SK-N-SH treated with all-trans-retinoic acid at 6 μM for 48 hours (cell line): ENCODE data around the gene ATP6V0E2.

Experiments used
- ATAC-seq: fragments of 200-7000 bp; cut with Tn5 transposase; 3 replicates; pipeline ENCODE4 v1.9.1; 2020; ENCODE audit warnings: mild to moderate bottlenecking, moderate library complexity
- ARNTL ChIP-seq: fragments of 450-650 bp; formaldehyde crosslinking; IDR thresholded peaks from 2 replicates; pipeline ENCODE4 v1.5.0; 2020; ENCODE audit warnings: low read depth, mild to moderate bottlenecking, moderate library complexity, borderline replicate concordance
- BACH2 ChIP-seq: fragments of 250-450 bp; sonication (Bioruptor Pico); IDR thresholded peaks from 2 replicates; pipeline ENCODE4 v1.9.0; 2021; ENCODE audit warnings: mild to moderate bottlenecking, borderline replicate concordance
- ESRRG ChIP-seq: fragments of 250-450 bp; sonication (Bioruptor Pico); IDR thresholded peaks from 2 replicates; pipeline ENCODE4 v1.6.1; 2021; ENCODE audit warnings: mild to moderate bottlenecking
- GLIS3 ChIP-seq: fragments of 250-450 bp; sonication (Bioruptor Pico); IDR thresholded peaks from 2 replicates; pipeline ENCODE4 v1.5.0; 2020; ENCODE audit warnings: mild to moderate bottlenecking, moderate library complexity
- ISL1 ChIP-seq: fragments of 250-450 bp; sonication (Bioruptor Pico); IDR thresholded peaks from 2 replicates; pipeline ENCODE4 v2.1.2; 2022; ENCODE audit warnings: mild to moderate bottlenecking, moderate library complexity
- OSR1 ChIP-seq: fragments of 250-450 bp; sonication (Bioruptor Pico); IDR thresholded peaks from 2 replicates; pipeline ENCODE4 v1.8.0; 2022; ENCODE audit warnings: moderate library complexity, mild to moderate bottlenecking, inconsistent platforms
- PPARA ChIP-seq: fragments of 250-450 bp; sonication (Bioruptor Pico); IDR thresholded peaks from 2 replicates; pipeline ENCODE4 v1.5.0; 2020; ENCODE audit warnings: mild to moderate bottlenecking, borderline replicate concordance
- RARB ChIP-seq: fragments of 250-450 bp; sonication (Bioruptor Pico); IDR thresholded peaks from 2 replicates; pipeline ENCODE4 v1.8.0; 2021; ENCODE audit warnings: mild to moderate bottlenecking, moderate library complexity
- SNAI2 ChIP-seq: fragments of 250-450 bp; sonication (Bioruptor Pico); IDR thresholded peaks from 2 replicates; pipeline ENCODE4 v1.5.0; 2020; ENCODE audit warnings: mild to moderate bottlenecking, moderate library complexity
- TCF4 ChIP-seq: fragments of 250-450 bp; sonication (Bioruptor Pico); IDR thresholded peaks from 2 replicates; pipeline ENCODE4 v1.8.0; 2021; ENCODE audit warnings: mild to moderate bottlenecking, moderate library complexity, borderline replicate concordance
- TOX ChIP-seq: fragments of 250-450 bp; sonication (Bioruptor Pico); IDR thresholded peaks from 2 replicates; pipeline ENCODE4 v1.8.0; 2021; ENCODE audit warnings: mild to moderate bottlenecking, moderate library complexity, borderline replicate concordance
- ZC3H10 ChIP-seq: fragments of 250-450 bp; sonication (Bioruptor Pico); IDR thresholded peaks from 2 replicates; pipeline ENCODE4 v1.5.1; 2021; ENCODE audit warnings: mild to moderate bottlenecking, moderate library complexity
- ZFP3 ChIP-seq: fragments of 250-450 bp; sonication (Bioruptor Pico); IDR thresholded peaks from 2 replicates; pipeline ENCODE4 v1.5.0; 2020; ENCODE audit warnings: mild to moderate bottlenecking, moderate library complexity
- ZFP30 ChIP-seq: fragments of 450-650 bp; formaldehyde crosslinking; IDR thresholded peaks from 2 replicates; pipeline ENCODE4 v1.5.0; 2022; ENCODE audit warnings: mild to moderate bottlenecking, moderate library complexity
- ZNF565 ChIP-seq: fragments of 450-650 bp; formaldehyde crosslinking; conservative IDR thresholded peaks from 2 replicates; pipeline ENCODE4 v1.5.0; 2020; ENCODE audit warnings: low read depth, mild to moderate bottlenecking, moderate library complexity
- ZNF8 ChIP-seq: fragments of 450-650 bp; formaldehyde crosslinking; IDR thresholded peaks from 2 replicates; pipeline ENCODE4 v1.5.0; 2020; ENCODE audit warnings: mild to moderate bottlenecking, moderate library complexity
- TF ChIP-seq, protein P1 (sequence below): fragments of 250-450 bp; sonication (Bioruptor Pico); IDR thresholded peaks from 2 replicates; pipeline ENCODE4 v1.5.1; 2020; ENCODE audit warnings: low read depth, mild to moderate bottlenecking, moderate library complexity
- TF ChIP-seq, protein P2 (sequence below): fragments of 250-450 bp; sonication (Bioruptor Pico); IDR thresholded peaks from 2 replicates; pipeline ENCODE4 v1.8.0; 2021; ENCODE audit warnings: low read depth, mild to moderate bottlenecking, moderate library complexity, borderline replicate concordance
- TF ChIP-seq, protein P3 (sequence below): fragments of 250-450 bp; sonication (Bioruptor Pico); IDR thresholded peaks from 2 replicates; pipeline ENCODE4 v1.8.0; 2020; ENCODE audit warnings: mild to moderate bottlenecking, moderate library complexity, borderline replicate concordance

The ATP6V0E2 gene

DNA sequence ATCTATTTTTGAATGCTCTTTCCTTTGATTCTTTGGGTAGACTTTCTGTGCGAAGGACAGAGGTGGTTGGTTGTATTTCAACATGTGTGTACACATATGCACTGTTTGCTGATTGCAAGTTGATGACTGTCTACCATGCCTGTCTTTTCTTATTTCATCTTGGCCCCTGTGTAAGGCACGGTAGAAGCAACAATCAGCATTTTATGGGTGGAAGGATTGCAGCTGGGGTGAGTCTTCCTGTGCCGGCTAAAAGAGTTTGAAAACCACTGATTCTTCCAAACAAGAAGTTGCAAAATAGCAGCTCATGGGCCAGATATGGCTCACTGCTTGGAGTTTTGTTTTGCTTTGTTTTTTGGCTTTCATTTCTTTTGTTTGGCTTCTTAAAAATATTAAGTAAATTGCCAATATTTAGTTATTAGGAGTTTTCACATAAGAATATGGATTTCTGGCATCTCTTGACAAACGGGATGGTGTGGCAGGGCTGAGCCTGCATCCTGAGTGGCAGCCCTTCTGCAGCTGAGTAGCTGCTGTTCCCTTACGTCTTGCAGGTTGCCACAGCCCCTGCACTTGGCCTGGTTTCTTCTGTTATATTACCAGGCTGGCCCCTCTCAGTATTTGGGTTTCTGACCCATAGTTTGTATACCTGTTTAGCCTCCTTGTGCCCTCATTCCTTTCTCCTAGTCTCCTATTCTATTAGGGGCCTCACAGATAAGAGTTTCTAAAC lies 28.4 kb upstream of the ATP6V0E2 start:
- TF ChIP-seq ZNF8 (CRISPR knock-in tag) (no peak), ZFP30 (CRISPR knock-in tag) (no peak), ZFP3 (no peak), GLIS3 (no peak)
- TF ChIP-seq, protein P1, sequence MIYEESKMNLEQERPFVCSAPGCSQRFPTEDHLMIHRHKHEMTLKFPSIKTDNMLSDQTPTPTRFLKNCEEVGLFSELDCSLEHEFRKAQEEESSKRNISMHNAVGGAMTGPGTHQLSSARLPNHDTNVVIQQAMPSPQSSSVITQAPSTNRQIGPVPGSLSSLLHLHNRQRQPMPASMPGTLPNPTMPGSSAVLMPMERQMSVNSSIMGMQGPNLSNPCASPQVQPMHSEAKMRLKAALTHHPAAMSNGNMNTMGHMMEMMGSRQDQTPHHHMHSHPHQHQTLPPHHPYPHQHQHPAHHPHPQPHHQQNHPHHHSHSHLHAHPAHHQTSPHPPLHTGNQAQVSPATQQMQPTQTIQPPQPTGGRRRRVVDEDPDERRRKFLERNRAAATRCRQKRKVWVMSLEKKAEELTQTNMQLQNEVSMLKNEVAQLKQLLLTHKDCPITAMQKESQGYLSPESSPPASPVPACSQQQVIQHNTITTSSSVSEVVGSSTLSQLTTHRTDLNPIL (CRISPR knock-in tag): no peak
- TF ChIP-seq, protein P2, sequence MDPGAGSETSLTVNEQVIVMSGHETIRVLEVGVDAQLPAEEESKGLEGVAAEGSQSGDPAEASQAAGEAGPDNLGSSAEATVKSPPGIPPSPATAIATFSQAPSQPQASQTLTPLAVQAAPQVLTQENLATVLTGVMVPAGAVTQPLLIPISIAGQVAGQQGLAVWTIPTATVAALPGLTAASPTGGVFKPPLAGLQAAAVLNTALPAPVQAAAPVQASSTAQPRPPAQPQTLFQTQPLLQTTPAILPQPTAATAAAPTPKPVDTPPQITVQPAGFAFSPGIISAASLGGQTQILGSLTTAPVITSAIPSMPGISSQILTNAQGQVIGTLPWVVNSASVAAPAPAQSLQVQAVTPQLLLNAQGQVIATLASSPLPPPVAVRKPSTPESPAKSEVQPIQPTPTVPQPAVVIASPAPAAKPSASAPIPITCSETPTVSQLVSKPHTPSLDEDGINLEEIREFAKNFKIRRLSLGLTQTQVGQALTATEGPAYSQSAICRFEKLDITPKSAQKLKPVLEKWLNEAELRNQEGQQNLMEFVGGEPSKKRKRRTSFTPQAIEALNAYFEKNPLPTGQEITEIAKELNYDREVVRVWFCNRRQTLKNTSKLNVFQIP (CRISPR knock-in tag): no peak
- TF ChIP-seq, all 23 proteins: peak for 0
- ATAC-seq: no peak

DNA sequence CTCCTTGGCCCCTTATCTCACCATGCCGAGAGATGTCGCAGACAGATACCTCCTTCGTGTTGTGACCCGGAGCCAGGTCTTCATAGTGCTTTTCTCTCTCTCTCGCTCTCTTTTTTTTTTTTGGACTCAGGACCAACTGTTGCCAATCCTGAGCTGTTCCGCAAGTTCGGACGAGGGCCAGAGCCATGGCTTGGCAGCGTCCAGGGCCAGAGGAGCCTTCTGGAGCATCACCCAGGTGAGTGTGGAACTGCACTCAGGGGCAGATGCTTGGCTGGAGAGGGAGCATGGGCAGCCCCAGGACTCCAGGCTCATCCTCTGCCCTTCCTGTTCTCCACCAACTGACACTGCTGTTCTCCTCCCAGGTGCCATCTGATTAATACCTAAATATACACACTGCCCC lies 27.7 kb upstream of the ATP6V0E2 start:
- no peak for ATAC-seq

DNA sequence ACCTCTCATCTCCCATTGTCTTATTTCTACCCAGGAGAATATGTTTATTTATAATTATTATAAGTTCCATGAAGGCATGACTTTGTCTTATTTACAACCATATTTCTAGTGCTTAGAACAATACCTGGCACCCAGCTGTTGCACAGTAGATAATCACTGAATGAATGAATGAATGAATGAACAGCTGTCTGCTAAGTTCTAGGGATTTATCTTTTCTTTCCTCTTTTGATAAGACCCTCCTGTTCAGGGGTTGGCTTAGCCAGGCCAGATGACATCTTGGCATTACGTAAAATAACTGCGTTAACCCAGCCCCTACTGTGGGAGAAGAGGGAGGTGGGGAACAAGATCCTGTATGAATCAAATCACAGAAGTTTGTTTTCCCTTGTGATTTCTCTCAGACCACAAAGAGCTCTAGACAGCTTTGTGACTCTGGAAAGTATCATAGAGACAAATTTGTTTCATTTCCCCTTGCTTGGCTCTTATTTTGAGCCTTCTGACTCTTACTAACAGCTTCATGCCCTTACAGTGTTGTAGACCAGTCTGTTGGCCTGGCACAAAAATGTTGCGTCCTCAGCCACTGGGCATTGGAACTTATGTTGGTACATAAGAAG lies 27.2 kb upstream of the ATP6V0E2 start:
- TF ChIP-seq ESRRG (CRISPR knock-in tag): no peak
- TF ChIP-seq GLIS3: no peak
- no peak for TF ChIP-seq ZFP30 (CRISPR knock-in tag)
- TF ChIP-seq BACH2 (CRISPR knock-in tag): no peak
- TF ChIP-seq, protein P3, sequence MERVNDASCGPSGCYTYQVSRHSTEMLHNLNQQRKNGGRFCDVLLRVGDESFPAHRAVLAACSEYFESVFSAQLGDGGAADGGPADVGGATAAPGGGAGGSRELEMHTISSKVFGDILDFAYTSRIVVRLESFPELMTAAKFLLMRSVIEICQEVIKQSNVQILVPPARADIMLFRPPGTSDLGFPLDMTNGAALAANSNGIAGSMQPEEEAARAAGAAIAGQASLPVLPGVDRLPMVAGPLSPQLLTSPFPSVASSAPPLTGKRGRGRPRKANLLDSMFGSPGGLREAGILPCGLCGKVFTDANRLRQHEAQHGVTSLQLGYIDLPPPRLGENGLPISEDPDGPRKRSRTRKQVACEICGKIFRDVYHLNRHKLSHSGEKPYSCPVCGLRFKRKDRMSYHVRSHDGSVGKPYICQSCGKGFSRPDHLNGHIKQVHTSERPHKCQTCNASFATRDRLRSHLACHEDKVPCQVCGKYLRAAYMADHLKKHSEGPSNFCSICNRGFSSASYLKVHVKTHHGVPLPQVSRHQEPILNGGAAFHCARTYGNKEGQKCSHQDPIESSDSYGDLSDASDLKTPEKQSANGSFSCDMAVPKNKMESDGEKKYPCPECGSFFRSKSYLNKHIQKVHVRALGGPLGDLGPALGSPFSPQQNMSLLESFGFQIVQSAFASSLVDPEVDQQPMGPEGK (CRISPR knock-in tag): no peak
- no peak for TF ChIP-seq ZNF565 (CRISPR knock-in tag)
- TF ChIP-seq, protein P2 (CRISPR knock-in tag): no peak
- TF ChIP-seq, protein P1 (CRISPR knock-in tag): no peak
- no peak for TF ChIP-seq ZC3H10 (CRISPR knock-in tag)
- TF ChIP-seq PPARA (CRISPR knock-in tag): no peak
- TF ChIP-seq OSR1 (CRISPR knock-in tag): no peak
- TF ChIP-seq ISL1 (CRISPR knock-in tag): no peak
- TF ChIP-seq ZNF8 (CRISPR knock-in tag): no peak
- TF ChIP-seq RARB: no peak
- no peak for ATAC-seq

More for the DNA sequence above, 27.7 kb upstream of the ATP6V0E2 start:
- TF ChIP-seq SNAI2: no peak
- TF ChIP-seq ZC3H10 (CRISPR knock-in tag): no peak
- no peak for TF ChIP-seq GLIS3
- no peak for TF ChIP-seq PPARA (CRISPR knock-in tag)
- no peak for TF ChIP-seq ZNF565 (CRISPR knock-in tag)
- TF ChIP-seq TOX (CRISPR knock-in tag): no peak
- TF ChIP-seq ISL1 (CRISPR knock-in tag): no peak
- no peak for TF ChIP-seq ARNTL (CRISPR knock-in tag)
- TF ChIP-seq BACH2 (CRISPR knock-in tag): no peak
- TF ChIP-seq TCF4 (CRISPR knock-in tag): no peak
- no peak for TF ChIP-seq ZFP30 (CRISPR knock-in tag)
- TF ChIP-seq, protein P2 (CRISPR knock-in tag): no peak
- TF ChIP-seq RARB: no peak
- TF ChIP-seq ZFP3: no peak
- TF ChIP-seq, protein P1 (CRISPR knock-in tag): no peak
